Hepatic stellate cell (primary cell): Measurements from ENCODE around the gene UBASH3A.

Source experiments
- DNase-seq: peaks from one replicate; pipeline ENCODE4 v3.0.0; 2011; ENCODE audit warnings: low spot score

The UBASH3A gene

DNA sequence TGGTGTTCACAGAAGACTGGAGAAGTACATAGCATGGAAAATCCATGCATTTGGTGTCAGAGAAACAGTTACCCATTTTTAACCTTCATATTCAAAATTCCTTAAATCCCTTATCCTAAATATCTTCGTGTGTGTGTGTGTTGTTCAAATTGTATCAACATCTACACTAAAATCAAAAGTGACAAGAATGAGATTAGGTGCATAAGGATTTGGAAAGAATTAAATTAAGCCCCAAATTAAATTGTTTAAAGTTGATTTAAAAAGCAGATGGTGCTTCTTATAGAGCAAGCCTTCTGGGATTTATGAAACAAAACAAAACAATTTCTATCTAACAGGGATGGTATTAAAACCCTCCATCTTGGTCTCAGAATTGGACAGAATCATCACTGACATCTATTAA is 87.6 kb downstream of the UBASH3A start:
- no peak for DNase-seq

DNA sequence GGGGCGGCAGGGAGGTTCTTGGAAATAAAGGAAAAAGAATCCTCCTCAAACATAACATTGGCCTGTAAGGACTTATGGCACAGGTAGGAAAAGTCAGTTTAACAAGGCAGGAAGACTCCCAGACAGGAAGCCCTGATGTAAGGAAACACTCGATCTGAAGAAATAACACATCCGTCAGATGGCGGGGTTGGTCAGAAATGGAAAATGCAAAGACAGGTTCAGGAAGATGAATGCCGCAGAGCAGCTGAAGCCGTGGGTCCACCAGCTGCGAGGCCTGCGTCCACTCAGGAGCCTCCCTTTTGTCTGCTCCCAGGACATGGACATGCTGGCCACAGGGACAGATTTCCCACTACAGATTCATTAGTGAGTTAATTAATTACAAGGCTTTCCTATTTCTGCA is 88.5 kb downstream of the UBASH3A start:
- DNase-seq = no peak

- DNase-seq = no peak
Measured at GRCh38 chr21:42493109-42494060, 89.7 kb downstream of the UBASH3A start.

- no peak for DNase-seq
Measured at GRCh38 chr21:42495027-42495426, 91.3 kb downstream of the UBASH3A start.

GRCh38 chr21:42495765-42496119 is 92.0 kb downstream of the UBASH3A start:
- peak; percentile 43 for DNase-seq

DNA sequence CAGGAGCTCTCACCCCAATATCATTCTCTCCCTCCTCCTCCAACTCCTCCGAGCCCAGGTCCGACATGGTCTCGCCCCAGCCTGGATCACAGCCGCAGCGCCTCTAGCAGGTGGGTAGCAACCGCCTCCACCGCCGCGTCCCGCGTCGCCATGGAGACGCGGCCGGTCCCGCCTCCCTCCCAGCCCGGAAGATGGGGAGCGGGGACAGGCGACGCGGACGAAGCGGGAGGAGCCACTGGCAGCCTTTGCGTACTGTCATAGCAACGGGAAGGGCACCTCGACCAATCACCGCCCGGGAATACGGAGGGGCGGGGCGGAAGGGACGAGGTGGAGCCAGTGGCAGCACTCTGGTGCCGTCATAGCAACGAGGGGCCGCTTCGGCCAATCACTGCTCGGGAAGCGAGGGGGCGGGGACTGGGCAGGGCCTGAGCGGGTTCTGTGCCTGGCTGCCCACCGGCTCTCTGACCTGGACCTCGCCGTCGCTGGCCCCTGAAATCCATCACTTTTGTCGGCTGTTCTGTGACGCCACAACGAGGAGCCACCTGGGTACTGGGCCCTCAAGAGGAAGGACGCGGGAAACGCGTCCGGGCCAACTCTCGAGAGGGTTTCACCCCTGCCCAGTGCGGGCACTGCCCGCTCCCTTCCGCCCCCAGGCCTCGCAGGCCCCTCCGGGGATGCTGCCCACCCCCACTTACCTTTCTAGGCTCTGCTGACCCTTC is 92.6 kb downstream of the UBASH3A start, which contains the start of gene RSPH1:
TSS of gene RSPH1 (minus strand) at position 105 of the 719 bp plus-strand sequence. CDS start at position 67, 38 bp downstream.
- DNase-seq = peak; percentile 96

DNA sequence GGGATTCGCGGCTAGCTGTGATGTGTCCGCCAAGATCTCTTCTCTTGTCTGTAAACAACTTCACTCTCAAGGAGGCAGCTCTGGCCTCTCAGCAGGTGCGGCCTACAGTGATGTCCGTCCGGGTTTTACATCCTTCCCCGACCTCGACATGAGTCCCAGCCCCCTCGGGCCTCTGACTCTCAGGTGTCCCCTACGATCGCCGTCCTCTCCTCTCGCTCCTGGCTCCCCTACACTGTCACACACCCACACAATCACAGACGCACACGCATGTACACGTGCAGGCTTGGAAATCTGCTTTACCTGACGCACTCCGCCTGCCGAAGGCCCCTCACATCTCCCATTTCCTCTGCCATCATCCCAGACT is 93.1 kb downstream of the UBASH3A start:
- DNase-seq = no peak
